Loucy (cell line): Measurements from ENCODE around the gene SURF1.

Source experiments
- H2AFZ ChIP-seq: fragments of 200-600 bp; sonication (generic); 2 replicates; pipeline ENCODE4 v1.6.0; 2016; ENCODE audit warnings: antibody characterized with exemption, mild to moderate bottlenecking, low read length, moderate library complexity
- H3F3A ChIP-seq: fragments of 200-600 bp; 2 replicates; pipeline ENCODE4 v1.6.0; 2016; ENCODE audit warnings: antibody characterized with exemption, low read depth, mild to moderate bottlenecking
- H3K27me3 ChIP-seq: fragments of 200-600 bp; sonication (generic); 2 replicates; pipeline ENCODE4 v1.6.1; 2014; ENCODE audit warnings: low read length, mild to moderate bottlenecking; ENCODE audit not compliant: insufficient read depth, poor library complexity, severe bottlenecking
- H3K36me3 ChIP-seq: fragments of 200-600 bp; sonication (generic); 2 replicates; pipeline ENCODE4 v1.6.1; 2016; ENCODE audit warnings: low read length; ENCODE audit not compliant: insufficient read depth
- H3K4me1 ChIP-seq: fragments of 200-600 bp; sonication (generic); 2 replicates; pipeline ENCODE4 v1.5.1; 2014; ENCODE audit warnings: low read length, mild to moderate bottlenecking; ENCODE audit not compliant: insufficient read depth, poor library complexity, severe bottlenecking
- H3K4me2 ChIP-seq: fragments of 200-600 bp; sonication (generic); 2 replicates; pipeline ENCODE4 v1.6.0; 2014; ENCODE audit warnings: antibody characterized with exemption, low read length, low read depth, mild to moderate bottlenecking; ENCODE audit not compliant: poor library complexity, severe bottlenecking
- H3K4me3 ChIP-seq: fragments of 200-600 bp; sonication (generic); 2 replicates; pipeline ENCODE4 v1.5.1; 2014; ENCODE audit warnings: low read length, mild to moderate bottlenecking, mixed read lengths; ENCODE audit not compliant: poor library complexity, severe bottlenecking
- H3K79me2 ChIP-seq: fragments of 200-600 bp; sonication (generic); 2 replicates; pipeline ENCODE4 v1.6.1; 2014; ENCODE audit warnings: low read length; ENCODE audit not compliant: insufficient read depth
- H3K9ac ChIP-seq: fragments of 200-600 bp; sonication (generic); 2 replicates; pipeline ENCODE4 v1.6.0; 2014; ENCODE audit warnings: mild to moderate bottlenecking, low read depth, low read length, moderate library complexity; ENCODE audit not compliant: poor library complexity, severe bottlenecking
- H3K9me2 ChIP-seq: fragments of 200-600 bp; sonication (generic); replicated peaks from 2 replicates; pipeline ENCODE4 v1.6.1; 2016; ENCODE audit warnings: low read depth, low read length, mixed read lengths
- H3K9me3 ChIP-seq: fragments of 200-600 bp; sonication (generic); 2 replicates; pipeline ENCODE4 v1.6.1; 2014; ENCODE audit warnings: mild to moderate bottlenecking, antibody characterized with exemption, low read length, low read depth; ENCODE audit not compliant: insufficient read depth
- H4K20me1 ChIP-seq: fragments of 200-600 bp; sonication (generic); 2 replicates; pipeline ENCODE4 v1.6.0; 2014; ENCODE audit warnings: antibody characterized with exemption, low read length, mild to moderate bottlenecking; ENCODE audit not compliant: insufficient read depth, poor library complexity, severe bottlenecking
- CTCF ChIP-seq: fragments of 200-600 bp; sonication (generic); conservative IDR thresholded peaks from 2 replicates; pipeline ENCODE4 v1.5.1; 2014; ENCODE audit warnings: mild to moderate bottlenecking, antibody characterized with exemption, low read length
- EZH2phosphoT487 ChIP-seq: fragments of 200-600 bp; IDR thresholded peaks from 2 replicates; pipeline ENCODE4 v1.6.1; 2018; ENCODE audit warnings: antibody characterized with exemption, mild to moderate bottlenecking, moderate library complexity, borderline replicate concordance

The SURF1 gene

GRCh38 chr9:133390713-133391112, 34.4 kb upstream of the SURF1 start:
- H3K4me2 ChIP-seq = no peak overlapping the region
- no peak for TF ChIP-seq CTCF
- no peak for TF ChIP-seq EZH2phosphoT487
- no peaks in the 10 kb centered on the region for H3K27me3 ChIP-seq
- H2AFZ ChIP-seq = no peak overlapping the region
- no peaks in the 10 kb centered on the region for H3K36me3 ChIP-seq
- no peak overlapping the region for H3K9ac ChIP-seq
- H3K9me3 ChIP-seq = no peaks in the 10 kb centered on the region
- no peaks in the 10 kb centered on the region for H3K9me2 ChIP-seq
- no peaks in the 10 kb centered on the region for H3K4me1 ChIP-seq
- H4K20me1 ChIP-seq = no peaks in the 10 kb centered on the region
- H3F3A ChIP-seq = no peaks in the 10 kb centered on the region
- no peak overlapping the region for H3K4me3 ChIP-seq
- no peaks in the 10 kb centered on the region for H3K79me2 ChIP-seq

- H4K20me1 ChIP-seq = no peaks in the 10 kb centered on the region
- H3K79me2 ChIP-seq = no peaks in the 10 kb centered on the region
- H3K4me2 ChIP-seq = no peak overlapping the region
- no peaks in the 10 kb centered on the region for H3K9me3 ChIP-seq
- no peak overlapping the region for H2AFZ ChIP-seq
- no peaks in the 10 kb centered on the region for H3K9me2 ChIP-seq
- H3K4me3 ChIP-seq = no peak overlapping the region
- no peaks in the 10 kb centered on the region for H3K27me3 ChIP-seq
- H3F3A ChIP-seq = no peaks in the 10 kb centered on the region
- H3K36me3 ChIP-seq = no peaks in the 10 kb centered on the region
- no peaks in the 10 kb centered on the region for H3K4me1 ChIP-seq
- no peak overlapping the region for H3K9ac ChIP-seq
- TF ChIP-seq EZH2phosphoT487 = no peak
- no peak for TF ChIP-seq CTCF
These were observed 33.3 kb upstream of the SURF1 start for GRCh38 chr9:133389562-133389961.

- Histone ChIP-seq H3K79me2 (no peaks in the 10 kb centered on the region), H4K20me1 (no peaks in the 10 kb centered on the region), H3F3A (no peaks in the 10 kb centered on the region), H3K4me2 (no peak overlapping the region), H3K9me2 (no peaks in the 10 kb centered on the region), H3K9me3 (no peaks in the 10 kb centered on the region), H3K4me1 (no peaks in the 10 kb centered on the region), H2AFZ (no peak overlapping the region), H3K36me3 (no peaks in the 10 kb centered on the region), H3K27me3 (no peaks in the 10 kb centered on the region), H3K4me3 (no peak overlapping the region), H3K9ac (no peak overlapping the region)
- no peak for TF ChIP-seq EZH2phosphoT487
- no peak for TF ChIP-seq CTCF
These were observed 32.8 kb upstream of the SURF1 start for GRCh38 chr9:133389025-133389557.
